HCT116 (cell line): Measurements from ENCODE around the gene PPP3CB. TPM values are rescaled to one million over a fixed set of nuclear protein-coding genes. Genes with fewer than 3 reads are reported as not detected.

Experiments
- ATAC-seq: fragments of 200-7000 bp; cut with Tn5 transposase; 2 replicates; pipeline ENCODE4 v1.9.1; 2020; ENCODE audit warnings: mild to moderate bottlenecking, moderate library complexity
- BruUV-seq: library from RNA; stranded (reverse); fragments of 400-500 nt; replicated peaks from 2 replicates; lab custom pipeline; 2021; lab: Mats Ljungman, UMichigan
- CTCF ChIA-PET: fragments of 300-600 bp; sonication (Branson Sonifier 250); formaldehyde crosslinking; loops from one replicate; lab custom pipeline; 2021; ENCODE audit warnings: antibody characterized with exemption; lab: Charles Lee
- POLR2A ChIA-PET: fragments of 300-600, 350-600 bp; sonication (Branson Sonifier 250); formaldehyde crosslinking; loops from one replicate; lab custom pipeline; 2021; ENCODE audit warnings: antibody characterized with exemption; lab: Charles Lee
- RAD21 ChIA-PET, 2 experiments: fragments of 300-600 bp; sonication (Branson Sonifier 250); formaldehyde crosslinking; loops; one replicate each; lab custom pipeline; 2023; ENCODE audit warnings: low total read pairs in 2 of 2; ENCODE audit not compliant: uncharacterized antibody in 2 of 2, unreplicated experiment in 2 of 2, low non-redundant PET in 1 of 2; lab: Charles Lee
- DNase-seq: peaks from one replicate; pipeline ENCODE4 v3.0.0-alpha.2; 2010; ENCODE audit warnings: low read depth, low spot score
- H2AFZ ChIP-seq: fragments of 200-600 bp; shearing (Covaris generic), sonication (generic); 2 replicates; pipeline ENCODE4 v1.6.1; 2017; ENCODE audit warnings: low read depth, mixed run types, mixed read lengths, antibody characterized with exemption, low read length; ENCODE audit not compliant: poor library complexity, severe bottlenecking
- H3K27ac ChIP-seq: 2 replicates; pipeline ENCODE4 v1.5.1; 2012; ENCODE audit warnings: low read depth, low read length
- H3K27me3 ChIP-seq: fragments of 200-600 bp; sonication (generic); 2 replicates; pipeline ENCODE4 v1.6.1; 2016; ENCODE audit warnings: mixed run types, low read length, mixed read lengths; ENCODE audit not compliant: insufficient read depth
- H3K36me3 ChIP-seq, 2 experiments: fragments of 200-500 bp in 1 of 2; fragments of 200-600 bp in 1 of 2; sonication (Bioruptor generic) in 1 of 2; sonication (generic) in 1 of 2; 2 replicates each; pipeline versions ENCODE4 v1.5.1 to v1.6.1; 2014 to 2016; ENCODE audit warnings: low read length in 2 of 2, inconsistent platforms in 1 of 2, mixed read lengths in 1 of 2, mixed run types in 1 of 2; ENCODE audit not compliant: insufficient read depth in 2 of 2, control insufficient read depth in 1 of 2
- H3K4me1 ChIP-seq, 2 experiments: fragments of 200-600 bp in 1 of 2; sonication (generic) in 1 of 2; 2 replicates each; pipeline versions ENCODE4 v1.5.1 to v1.6.1; 2012 to 2017; ENCODE audit warnings: low read length in 2 of 2, inconsistent platforms in 1 of 2, mild to moderate bottlenecking in 1 of 2, mixed read lengths in 1 of 2, mixed run types in 1 of 2, moderate library complexity in 1 of 2; ENCODE audit not compliant: insufficient read depth in 2 of 2, control insufficient read depth in 1 of 2
- H3K4me2 ChIP-seq: fragments of 200-600 bp; sonication (generic); 2 replicates; pipeline ENCODE4 v1.6.1; 2017; ENCODE audit warnings: mixed run types, low read length, mixed read lengths
- H3K4me3 ChIP-seq, 2 experiments: fragments of 200-600 bp in 1 of 2; sonication (generic) in 1 of 2; replicated peaks in 1 of 2; 2 replicates each; pipeline ENCODE4 v1.5.1; 2011 to 2016; ENCODE audit warnings: low read length in 2 of 2, control low read depth in 1 of 2, low read depth in 1 of 2, mild to moderate bottlenecking in 1 of 2, mixed read lengths in 1 of 2, mixed run types in 1 of 2
- H3K79me2 ChIP-seq: fragments of 200-600 bp; sonication (generic); 2 replicates; pipeline ENCODE4 v1.6.1; 2017; ENCODE audit warnings: mild to moderate bottlenecking, mixed run types, low read length, moderate library complexity, mixed read lengths; ENCODE audit not compliant: insufficient read depth
- H3K9ac ChIP-seq: fragments of 200-600 bp; sonication (generic); 2 replicates; pipeline ENCODE4 v1.6.1; 2016; ENCODE audit warnings: low read length, mixed read lengths
- H3K9me2 ChIP-seq: fragments of 200-600 bp; sonication (generic), shearing (Covaris generic); 2 replicates; pipeline ENCODE4 v1.6.1; 2017; ENCODE audit warnings: mixed run types, mild to moderate bottlenecking, moderate library complexity; ENCODE audit not compliant: insufficient read depth
- H3K9me3 ChIP-seq, 2 experiments: fragments of 200-500 bp in 1 of 2; fragments of 200-600 bp in 1 of 2; sonication (Bioruptor generic) in 1 of 2; sonication (generic) in 1 of 2; 2 replicates each; pipeline ENCODE4 v1.6.1; 2014 to 2017; ENCODE audit warnings: low read length in 2 of 2, mixed read lengths in 2 of 2, inconsistent platforms in 1 of 2, low read depth in 1 of 2, mild to moderate bottlenecking in 1 of 2, mixed run types in 1 of 2, moderate library complexity in 1 of 2; ENCODE audit not compliant: control insufficient read depth in 1 of 2, insufficient read depth in 1 of 2
- H4K20me1 ChIP-seq: fragments of 200-600 bp; sonication (generic), shearing (Covaris generic); 2 replicates; pipeline ENCODE4 v1.6.1; 2017; ENCODE audit warnings: mixed run types, mild to moderate bottlenecking, moderate library complexity; ENCODE audit not compliant: insufficient read depth
- CBX3 ChIP-seq: IDR thresholded peaks from 2 replicates; pipeline ENCODE4 v1.6.1; 2012; ENCODE audit warnings: low read depth
- ELF1 ChIP-seq: IDR thresholded peaks from 2 replicates; pipeline ENCODE4 v1.6.1; 2012; ENCODE audit warnings: low read depth, borderline replicate concordance
- FOSL1 ChIP-seq: IDR thresholded peaks from 2 replicates; pipeline ENCODE4 v1.6.1; 2012; ENCODE audit warnings: low read depth
- JUND ChIP-seq: IDR thresholded peaks from 2 replicates; pipeline ENCODE4 v1.6.1; 2012
- POLR2A ChIP-seq: IDR thresholded peaks from 2 replicates; pipeline ENCODE4 v1.7.0; 2011; ENCODE audit warnings: borderline replicate concordance; ENCODE audit not compliant: insufficient read depth, insufficient read length; ENCODE audit errors: extremely low read depth
- RAD21 ChIP-seq: IDR thresholded peaks from 2 replicates; pipeline ENCODE4 v1.6.1; 2012; ENCODE audit warnings: low read depth, mild to moderate bottlenecking
- SP1 ChIP-seq: IDR thresholded peaks from 2 replicates; pipeline ENCODE4 v1.6.1; 2012; ENCODE audit warnings: low read depth
- YY1 ChIP-seq: IDR thresholded peaks from 2 replicates; pipeline ENCODE4 v1.6.1; 2011; ENCODE audit warnings: low read length, low read depth, moderate library complexity, mild to moderate bottlenecking; ENCODE audit not compliant: insufficient replicate concordance; ENCODE audit errors: extremely low read depth
- ZFX ChIP-seq: fragments of 450-650 bp; IDR thresholded peaks from 2 replicates; pipeline ENCODE4 v1.6.1; 2017
- intact Hi-C: fragments of 100-400 bp; cut with micrococcal nuclease; formaldehyde crosslinking; loops from 2 replicates; pipeline ENCODE4 v1.10.0; 2022
- total RNA-seq: library from RNA; stranded (reverse); gene quantifications from one replicate; pipeline ENCODE4 v1.2.1, GENCODE V29; 2021; ENCODE audit not compliant: unreplicated experiment
- TF ChIP-seq, protein P1 (sequence below), 3 experiments: fragments of 200-600 bp in 1 of 3; sonication (generic) in 1 of 3; IDR thresholded peaks in 2 of 3; conservative IDR thresholded peaks in 1 of 3; 2 replicates each; pipeline ENCODE4 v1.5.1; 2012 to 2017; ENCODE audit warnings: low read depth in 2 of 3, low read length in 2 of 3, antibody characterized with exemption in 1 of 3, borderline replicate concordance in 1 of 3, control low read depth in 1 of 3, mild to moderate bottlenecking in 1 of 3, mixed read lengths in 1 of 3, mixed run types in 1 of 3, moderate library complexity in 1 of 3; ENCODE audit not compliant: insufficient read depth in 1 of 3
- TF ChIP-seq, protein P2 (sequence below): IDR thresholded peaks from 2 replicates; pipeline ENCODE4 v1.6.1; 2012; ENCODE audit warnings: low read depth
- TF ChIP-seq, protein P3 (sequence below): IDR thresholded peaks from 2 replicates; pipeline ENCODE4 v1.6.1; 2012

The PPP3CB gene
- total RNA-seq, 1 experiment from 2014 or later, result 32.0 TPM

DNA sequence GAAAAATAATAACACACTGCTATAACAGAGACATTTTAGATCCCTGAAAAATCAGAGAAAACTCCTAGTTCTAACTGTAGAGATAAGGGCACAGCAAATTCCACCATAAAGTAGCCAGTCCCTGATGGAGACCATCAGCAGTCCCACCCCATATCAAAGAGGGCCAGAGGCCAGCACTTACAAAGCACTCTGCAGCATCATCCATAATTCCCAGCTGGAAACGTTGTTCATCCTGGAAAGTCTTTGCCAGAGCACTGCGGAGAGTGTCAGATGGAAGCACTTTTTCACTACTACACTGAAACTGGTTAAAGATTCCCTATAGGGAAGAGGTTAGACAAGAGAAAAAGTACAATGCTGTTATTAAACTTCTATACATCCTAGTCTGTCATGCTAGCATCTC is 49.5 kb upstream of the PPP3CB start (continued):
- TF ChIP-seq ELF1 (no peak), JUND (no peak), FOSL1 (no peak), SP1 (no peak), POLR2A (no peak), CBX3 (no peak), ZFX (no peak)
- TF ChIP-seq, protein P1, sequence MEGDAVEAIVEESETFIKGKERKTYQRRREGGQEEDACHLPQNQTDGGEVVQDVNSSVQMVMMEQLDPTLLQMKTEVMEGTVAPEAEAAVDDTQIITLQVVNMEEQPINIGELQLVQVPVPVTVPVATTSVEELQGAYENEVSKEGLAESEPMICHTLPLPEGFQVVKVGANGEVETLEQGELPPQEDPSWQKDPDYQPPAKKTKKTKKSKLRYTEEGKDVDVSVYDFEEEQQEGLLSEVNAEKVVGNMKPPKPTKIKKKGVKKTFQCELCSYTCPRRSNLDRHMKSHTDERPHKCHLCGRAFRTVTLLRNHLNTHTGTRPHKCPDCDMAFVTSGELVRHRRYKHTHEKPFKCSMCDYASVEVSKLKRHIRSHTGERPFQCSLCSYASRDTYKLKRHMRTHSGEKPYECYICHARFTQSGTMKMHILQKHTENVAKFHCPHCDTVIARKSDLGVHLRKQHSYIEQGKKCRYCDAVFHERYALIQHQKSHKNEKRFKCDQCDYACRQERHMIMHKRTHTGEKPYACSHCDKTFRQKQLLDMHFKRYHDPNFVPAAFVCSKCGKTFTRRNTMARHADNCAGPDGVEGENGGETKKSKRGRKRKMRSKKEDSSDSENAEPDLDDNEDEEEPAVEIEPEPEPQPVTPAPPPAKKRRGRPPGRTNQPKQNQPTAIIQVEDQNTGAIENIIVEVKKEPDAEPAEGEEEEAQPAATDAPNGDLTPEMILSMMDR (IDR thresholded peaks at IDR 0.05 in 2 of 3, conservative IDR thresholded peaks at IDR 0.05 in 1 of 3; ENCODE audit: borderline replicate concordance in 1 of 3, insufficient read depth in 1 of 3, low read depth in 2 of 3, low read length in 2 of 3), result no peak
- TF ChIP-seq, all 23 proteins: peak for 0

DNA sequence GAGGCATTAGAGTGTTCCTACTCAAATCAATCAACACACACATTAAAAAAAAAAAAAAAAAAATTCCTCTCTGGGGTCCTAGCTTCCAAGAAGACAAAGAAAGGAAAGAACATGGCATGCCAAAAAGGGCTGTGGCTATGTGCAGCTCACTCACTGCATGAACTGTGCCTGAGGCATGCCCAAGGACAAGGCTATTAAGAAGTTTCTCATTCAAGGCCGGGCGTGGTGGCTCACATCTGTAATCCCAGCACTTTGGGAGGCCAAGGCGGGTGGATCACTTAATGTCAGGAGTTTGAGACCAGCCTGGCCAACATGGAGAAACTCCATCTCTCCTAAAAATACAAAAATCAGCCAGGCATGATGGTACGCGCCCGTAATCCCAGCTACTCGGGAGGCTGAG is 41.9 kb upstream of the PPP3CB start:
- H3K27ac ChIP-seq, result no peak overlapping the region
- no peak for TF ChIP-seq ZFX
- no peaks in the 10 kb centered on the region for H3K4me1 ChIP-seq
- no peaks in the 10 kb centered on the region for H3K79me2 ChIP-seq
- intact Hi-C loops, result no loop called here
- no peaks in the 10 kb centered on the region for H3K9me2 ChIP-seq
- no peak for ATAC-seq
- H3K4me2 ChIP-seq, result no peak overlapping the region
- H3K27me3 ChIP-seq, result no peaks in the 10 kb centered on the region
- ChIA-PET CTCF (interaction anchor here (1.1 kb wide), 1 partner anchor 8 kb away, joined by 3 read pairs; no protein-coding TSS in a partner anchor), RAD21 (no interaction called here), POLR2A (no interaction called here)
- no TSS peak for BruUV-seq
- no peaks in the 10 kb centered on the region for H4K20me1 ChIP-seq
- H3K36me3 ChIP-seq, result 0 out of 4 replicates have a peak, but pooled peaks cover 0 to 2% of the 10 kb centered on the region in 2 experiments
- no peak overlapping the region for H2AFZ ChIP-seq
- no peaks in the 10 kb centered on the region for H3K9me3 ChIP-seq
- DNase-seq, result no peak
- H3K9ac ChIP-seq, result no peak overlapping the region
- no peak overlapping the region for H3K4me3 ChIP-seq

DNA sequence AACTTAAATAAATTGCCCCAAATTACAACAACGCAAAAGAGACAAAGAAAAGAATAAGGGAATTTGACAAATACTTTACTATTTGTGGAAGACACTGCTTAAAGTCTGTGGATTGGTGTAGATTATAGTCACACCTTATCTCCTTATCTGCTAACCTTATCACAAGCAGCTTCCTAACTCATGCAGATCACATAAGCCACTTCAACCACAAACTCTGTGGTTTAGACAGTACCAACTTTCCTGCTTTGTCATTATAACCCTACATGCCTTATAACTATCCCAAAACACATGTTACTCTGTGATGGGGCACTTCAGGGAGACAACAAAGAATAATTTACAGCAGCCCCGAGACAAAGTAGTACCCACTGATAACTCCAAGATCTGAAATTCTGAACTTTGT is 41.5 kb upstream of the PPP3CB start:
- Histone ChIP-seq H3K4me3 (no peak overlapping the region), H4K20me1 (no peaks in the 10 kb centered on the region; the same call in 1 of the 2 replicates), H3K79me2 (no peaks in the 10 kb centered on the region), H3K9ac (no peak overlapping the region), H3K9me2 (no peaks in the 10 kb centered on the region), H3K4me1 (no peaks in the 10 kb centered on the region), H2AFZ (no peak overlapping the region), H3K4me2 (no peak overlapping the region), H3K9me3 (no peaks in the 10 kb centered on the region), H3K36me3 (0 out of 4 replicates have a peak, but pooled peaks cover 0 to 2% of the 10 kb centered on the region in 2 experiments), H3K27ac (no peak overlapping the region), H3K27me3 (no peaks in the 10 kb centered on the region)
- intact Hi-C loops, result no loop called here
- RAD21 ChIA-PET, result no interaction called here
- CTCF ChIA-PET, result no interaction called here
- POLR2A ChIA-PET, result no interaction called here
- no TSS peak for BruUV-seq
- DNase-seq (no peak), ATAC-seq (no peak)
- TF ChIP-seq RAD21 (no peak), YY1 (no peak)
- TF ChIP-seq, protein P2, sequence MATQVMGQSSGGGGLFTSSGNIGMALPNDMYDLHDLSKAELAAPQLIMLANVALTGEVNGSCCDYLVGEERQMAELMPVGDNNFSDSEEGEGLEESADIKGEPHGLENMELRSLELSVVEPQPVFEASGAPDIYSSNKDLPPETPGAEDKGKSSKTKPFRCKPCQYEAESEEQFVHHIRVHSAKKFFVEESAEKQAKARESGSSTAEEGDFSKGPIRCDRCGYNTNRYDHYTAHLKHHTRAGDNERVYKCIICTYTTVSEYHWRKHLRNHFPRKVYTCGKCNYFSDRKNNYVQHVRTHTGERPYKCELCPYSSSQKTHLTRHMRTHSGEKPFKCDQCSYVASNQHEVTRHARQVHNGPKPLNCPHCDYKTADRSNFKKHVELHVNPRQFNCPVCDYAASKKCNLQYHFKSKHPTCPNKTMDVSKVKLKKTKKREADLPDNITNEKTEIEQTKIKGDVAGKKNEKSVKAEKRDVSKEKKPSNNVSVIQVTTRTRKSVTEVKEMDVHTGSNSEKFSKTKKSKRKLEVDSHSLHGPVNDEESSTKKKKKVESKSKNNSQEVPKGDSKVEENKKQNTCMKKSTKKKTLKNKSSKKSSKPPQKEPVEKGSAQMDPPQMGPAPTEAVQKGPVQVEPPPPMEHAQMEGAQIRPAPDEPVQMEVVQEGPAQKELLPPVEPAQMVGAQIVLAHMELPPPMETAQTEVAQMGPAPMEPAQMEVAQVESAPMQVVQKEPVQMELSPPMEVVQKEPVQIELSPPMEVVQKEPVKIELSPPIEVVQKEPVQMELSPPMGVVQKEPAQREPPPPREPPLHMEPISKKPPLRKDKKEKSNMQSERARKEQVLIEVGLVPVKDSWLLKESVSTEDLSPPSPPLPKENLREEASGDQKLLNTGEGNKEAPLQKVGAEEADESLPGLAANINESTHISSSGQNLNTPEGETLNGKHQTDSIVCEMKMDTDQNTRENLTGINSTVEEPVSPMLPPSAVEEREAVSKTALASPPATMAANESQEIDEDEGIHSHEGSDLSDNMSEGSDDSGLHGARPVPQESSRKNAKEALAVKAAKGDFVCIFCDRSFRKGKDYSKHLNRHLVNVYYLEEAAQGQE, result no peak
- TF ChIP-seq, protein P3, sequence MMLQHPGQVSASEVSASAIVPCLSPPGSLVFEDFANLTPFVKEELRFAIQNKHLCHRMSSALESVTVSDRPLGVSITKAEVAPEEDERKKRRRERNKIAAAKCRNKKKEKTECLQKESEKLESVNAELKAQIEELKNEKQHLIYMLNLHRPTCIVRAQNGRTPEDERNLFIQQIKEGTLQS, result no peak
- TF ChIP-seq, protein P1 (IDR thresholded peaks at IDR 0.05 in 2 of 3, conservative IDR thresholded peaks at IDR 0.05 in 1 of 3; ENCODE audit: borderline replicate concordance in 1 of 3, insufficient read depth in 1 of 3, low read depth in 2 of 3, low read length in 2 of 3), result no peak
